Measurements from ENCODE around the gene RAB11FIP5.

The RAB11FIP5 gene

GRCh38 chr2:73063909-73064875 is 48.6 kb downstream of the RAB11FIP5 start:
- H3K4me3 ChIP-seq (ENCODE audit: low read depth, low read length), result no peak overlapping the region
- peak; percentile 91 for DNase-seq (ENCODE audit: low read depth, low spot score)
- in situ Hi-C loops (cut with HindIII; ENCODE audit: low sequenced_read_pairs), result no loop called here
- TF ChIP-seq, protein P1, sequence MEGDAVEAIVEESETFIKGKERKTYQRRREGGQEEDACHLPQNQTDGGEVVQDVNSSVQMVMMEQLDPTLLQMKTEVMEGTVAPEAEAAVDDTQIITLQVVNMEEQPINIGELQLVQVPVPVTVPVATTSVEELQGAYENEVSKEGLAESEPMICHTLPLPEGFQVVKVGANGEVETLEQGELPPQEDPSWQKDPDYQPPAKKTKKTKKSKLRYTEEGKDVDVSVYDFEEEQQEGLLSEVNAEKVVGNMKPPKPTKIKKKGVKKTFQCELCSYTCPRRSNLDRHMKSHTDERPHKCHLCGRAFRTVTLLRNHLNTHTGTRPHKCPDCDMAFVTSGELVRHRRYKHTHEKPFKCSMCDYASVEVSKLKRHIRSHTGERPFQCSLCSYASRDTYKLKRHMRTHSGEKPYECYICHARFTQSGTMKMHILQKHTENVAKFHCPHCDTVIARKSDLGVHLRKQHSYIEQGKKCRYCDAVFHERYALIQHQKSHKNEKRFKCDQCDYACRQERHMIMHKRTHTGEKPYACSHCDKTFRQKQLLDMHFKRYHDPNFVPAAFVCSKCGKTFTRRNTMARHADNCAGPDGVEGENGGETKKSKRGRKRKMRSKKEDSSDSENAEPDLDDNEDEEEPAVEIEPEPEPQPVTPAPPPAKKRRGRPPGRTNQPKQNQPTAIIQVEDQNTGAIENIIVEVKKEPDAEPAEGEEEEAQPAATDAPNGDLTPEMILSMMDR (IDR thresholded peaks at IDR 0.05; ENCODE audit: low read depth, low read length), result no peak

GRCh38 chr2:73063472-73063871 is 49.3 kb downstream of the RAB11FIP5 start:
- DNase-seq (ENCODE audit: low read depth, low spot score), result no peak
- in situ Hi-C loops (cut with HindIII; ENCODE audit: low sequenced_read_pairs), result no loop called here
- TF ChIP-seq, protein P1 (IDR thresholded peaks at IDR 0.05; ENCODE audit: low read depth, low read length), result no peak

DNA sequence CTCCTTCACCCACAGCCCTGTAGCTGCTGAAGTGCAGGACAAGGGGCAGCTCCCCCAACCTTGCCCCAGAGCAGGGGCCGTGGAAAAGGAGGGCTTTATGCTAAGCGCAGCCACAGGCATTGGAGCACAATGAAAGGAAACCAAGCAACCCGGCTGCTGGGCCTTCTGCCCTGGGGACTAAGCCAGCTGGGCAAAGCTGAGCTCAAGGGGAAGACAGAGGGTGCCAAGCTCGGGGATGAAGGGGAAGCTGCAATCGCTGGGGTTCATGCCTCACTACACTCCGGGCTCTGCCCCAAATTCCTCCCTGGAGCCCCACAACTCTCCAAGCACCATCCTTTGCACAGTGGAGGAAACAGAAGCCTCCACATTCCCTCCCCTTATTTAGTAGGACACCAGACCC is 53.6 kb downstream of the RAB11FIP5 start:
- no peak for DNase-seq (ENCODE audit: low read depth, low spot score)
- TF ChIP-seq, protein P1 (IDR thresholded peaks at IDR 0.05; ENCODE audit: low read depth, low read length), result no peak
- in situ Hi-C loops (cut with HindIII; ENCODE audit: low sequenced_read_pairs), result no loop called here
- no peak overlapping the region for H3K4me3 ChIP-seq (ENCODE audit: low read depth, low read length)

More at GRCh38 chr2:73063472-73063871, 49.3 kb downstream of the RAB11FIP5 start:
- no peak overlapping the region for H3K4me3 ChIP-seq (ENCODE audit: low read depth, low read length)

DNA sequence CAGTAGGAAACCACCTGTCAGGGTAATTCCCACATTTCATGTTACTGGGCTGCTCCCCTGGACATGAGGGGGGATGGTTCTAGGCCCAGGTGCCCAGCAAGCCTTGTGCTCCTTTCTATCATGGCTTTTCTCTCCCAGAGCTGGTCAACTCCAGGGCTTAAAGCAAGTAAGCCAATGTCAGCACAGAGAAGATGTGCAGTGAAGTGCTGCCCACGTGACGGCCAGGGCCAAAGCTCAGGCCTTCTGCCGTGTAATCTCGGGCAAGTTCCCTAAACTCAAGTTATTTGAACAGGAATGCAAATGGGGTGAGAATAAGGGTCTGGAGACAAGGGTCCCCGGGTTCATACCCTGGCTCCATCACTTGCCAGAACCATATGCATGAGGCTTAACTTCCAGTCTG is 57.8 kb downstream of the RAB11FIP5 start:
- in situ Hi-C loops (cut with HindIII; ENCODE audit: low sequenced_read_pairs), result no loop called here
- no peak for DNase-seq (ENCODE audit: low read depth, low spot score)
- H3K4me3 ChIP-seq (ENCODE audit: low read depth, low read length), result no peak overlapping the region
- TF ChIP-seq, protein P1 (IDR thresholded peaks at IDR 0.05; ENCODE audit: low read depth, low read length), result no peak

GRCh38 chr2:73053316-73054114 is 59.2 kb downstream of the RAB11FIP5 start:
- in situ Hi-C loops (cut with HindIII; ENCODE audit: low sequenced_read_pairs), result no loop called here

DNA sequence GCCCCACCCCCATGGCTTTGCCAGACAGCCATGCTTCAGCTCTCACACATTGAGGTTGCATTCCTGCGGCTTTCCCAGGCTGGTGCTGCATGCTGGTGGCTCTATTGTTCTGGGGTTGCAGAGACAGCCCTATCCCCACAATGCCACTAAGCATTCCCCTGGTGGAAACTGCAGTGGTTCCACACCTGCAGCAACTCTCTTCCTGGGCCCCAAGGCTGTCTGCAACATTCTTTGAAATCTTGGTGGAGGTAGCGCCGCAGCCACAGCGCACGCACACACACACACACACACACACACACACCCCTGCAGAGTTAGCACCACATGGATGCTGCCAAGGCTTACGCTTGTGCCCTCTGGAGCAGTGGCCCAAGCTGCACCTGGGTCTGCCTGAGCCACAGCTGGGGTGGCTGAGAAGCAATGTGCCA is 62.6 kb downstream of the RAB11FIP5 start:
- in situ Hi-C loops (cut with HindIII; ENCODE audit: low sequenced_read_pairs), result no loop called here
- TF ChIP-seq, protein P1 (IDR thresholded peaks at IDR 0.05; ENCODE audit: low read depth, low read length), result no peak
- DNase-seq (ENCODE audit: low read depth, low spot score), result peak; percentile 60
- H3K4me3 ChIP-seq (ENCODE audit: low read depth, low read length), result no peak overlapping the region

More at GRCh38 chr2:73053316-73054114, 59.2 kb downstream of the RAB11FIP5 start:
- TF ChIP-seq, protein P1 (IDR thresholded peaks at IDR 0.05; ENCODE audit: low read depth, low read length), result no peak
- no peak overlapping the region for H3K4me3 ChIP-seq (ENCODE audit: low read depth, low read length)
- DNase-seq (ENCODE audit: low read depth, low spot score), result peak; percentile 81
